Activated effector memory CD4-positive, alpha-beta T cell treated with anti-CD3 and anti-CD28 coated beads, Interleukin-2, amount 50 U/mL, for 16 hours (primary cell): Measurements from ENCODE around the gene ACP3.
"Not testable (repeated sequence)": the region's sequence is repeated elsewhere in the genome, so short reads cannot be mapped to it uniquely, and the experiment has no call there.

ENCODE experiments used
- DNase-seq: peaks from one replicate; pipeline ENCODE4 v3.0.0-alpha.2; 2020

Gene ACP3, protein sequence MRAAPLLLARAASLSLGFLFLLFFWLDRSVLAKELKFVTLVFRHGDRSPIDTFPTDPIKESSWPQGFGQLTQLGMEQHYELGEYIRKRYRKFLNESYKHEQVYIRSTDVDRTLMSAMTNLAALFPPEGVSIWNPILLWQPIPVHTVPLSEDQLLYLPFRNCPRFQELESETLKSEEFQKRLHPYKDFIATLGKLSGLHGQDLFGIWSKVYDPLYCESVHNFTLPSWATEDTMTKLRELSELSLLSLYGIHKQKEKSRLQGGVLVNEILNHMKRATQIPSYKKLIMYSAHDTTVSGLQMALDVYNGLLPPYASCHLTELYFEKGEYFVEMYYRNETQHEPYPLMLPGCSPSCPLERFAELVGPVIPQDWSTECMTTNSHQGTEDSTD

DNA sequence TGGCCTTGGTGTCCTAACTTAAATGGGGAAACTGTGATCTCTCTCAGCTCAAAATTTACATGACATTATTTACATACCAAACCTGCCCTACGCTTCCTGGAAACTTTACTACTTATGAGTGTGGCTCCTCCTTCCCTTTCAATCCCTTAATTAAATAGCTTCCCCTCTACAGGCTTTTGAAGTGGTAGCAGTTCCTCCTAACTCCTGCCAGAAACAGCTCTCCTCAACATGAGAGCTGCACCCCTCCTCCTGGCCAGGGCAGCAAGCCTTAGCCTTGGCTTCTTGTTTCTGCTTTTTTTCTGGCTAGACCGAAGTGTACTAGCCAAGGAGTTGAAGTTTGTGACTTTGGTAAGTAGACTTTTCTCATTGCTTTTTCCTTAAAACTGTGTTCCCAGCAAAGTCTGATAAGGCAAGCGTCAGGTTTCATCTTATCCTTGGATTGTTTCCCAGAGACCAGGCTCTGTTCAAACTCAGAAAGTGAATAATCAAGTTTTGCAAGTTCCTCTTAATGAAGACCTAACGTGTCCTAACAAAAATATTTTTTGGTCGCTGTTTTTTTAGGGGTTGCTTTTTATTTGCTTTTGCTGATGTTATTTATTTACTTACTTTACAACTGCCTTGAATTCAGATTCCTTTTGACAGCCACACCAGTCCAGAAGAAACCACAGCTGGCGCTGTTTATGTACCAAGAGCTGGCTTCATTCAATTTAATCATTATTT, at the start of gene ACP3:
Gene ACP3, plus strand, starts transcription at position 179 of the 720 bp plus-strand sequence. Its CDS starts 50 bp downstream, at position 229.
- DNase-seq, result no peak

DNA sequence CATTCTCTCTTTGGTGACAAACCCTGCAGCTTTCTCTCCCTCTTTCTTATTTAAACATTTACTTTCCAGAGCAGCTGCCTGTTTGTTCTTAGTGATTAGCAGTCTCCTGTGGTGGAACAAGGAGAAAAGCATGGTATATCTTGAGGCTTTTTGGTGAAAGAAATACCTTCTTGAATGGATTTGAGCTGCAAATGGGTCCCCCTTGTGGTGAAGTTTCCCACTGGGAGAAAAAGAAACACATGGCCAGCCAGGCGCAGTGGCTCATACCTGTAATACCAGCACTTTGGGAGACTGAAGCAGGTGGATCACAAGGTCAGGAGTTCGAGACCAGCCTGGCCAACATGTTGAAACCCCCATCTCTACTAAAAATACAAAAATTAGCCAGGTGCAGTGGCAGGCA, 48.3 kb upstream of the ACP3 start:
- no peak for DNase-seq

DNA sequence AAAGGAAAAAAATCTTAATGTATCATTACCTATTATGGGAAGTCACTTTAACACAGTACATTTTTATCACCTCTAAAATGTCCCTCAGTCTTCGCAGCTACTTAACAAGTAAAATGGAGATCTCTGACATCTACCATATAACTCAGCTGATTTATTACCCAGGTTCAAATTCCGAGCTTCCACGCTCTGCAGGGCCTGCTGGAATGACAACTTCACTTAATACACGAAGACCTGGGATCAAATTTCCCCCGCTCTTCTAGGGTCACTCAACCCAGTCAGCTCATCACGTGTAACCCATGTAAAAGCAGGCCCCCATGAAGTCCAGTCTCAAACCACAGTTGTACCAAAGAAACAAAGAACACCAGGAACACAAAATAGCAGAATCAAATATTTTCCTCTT, 44.2 kb upstream of the ACP3 start:
- no peak for DNase-seq

DNA sequence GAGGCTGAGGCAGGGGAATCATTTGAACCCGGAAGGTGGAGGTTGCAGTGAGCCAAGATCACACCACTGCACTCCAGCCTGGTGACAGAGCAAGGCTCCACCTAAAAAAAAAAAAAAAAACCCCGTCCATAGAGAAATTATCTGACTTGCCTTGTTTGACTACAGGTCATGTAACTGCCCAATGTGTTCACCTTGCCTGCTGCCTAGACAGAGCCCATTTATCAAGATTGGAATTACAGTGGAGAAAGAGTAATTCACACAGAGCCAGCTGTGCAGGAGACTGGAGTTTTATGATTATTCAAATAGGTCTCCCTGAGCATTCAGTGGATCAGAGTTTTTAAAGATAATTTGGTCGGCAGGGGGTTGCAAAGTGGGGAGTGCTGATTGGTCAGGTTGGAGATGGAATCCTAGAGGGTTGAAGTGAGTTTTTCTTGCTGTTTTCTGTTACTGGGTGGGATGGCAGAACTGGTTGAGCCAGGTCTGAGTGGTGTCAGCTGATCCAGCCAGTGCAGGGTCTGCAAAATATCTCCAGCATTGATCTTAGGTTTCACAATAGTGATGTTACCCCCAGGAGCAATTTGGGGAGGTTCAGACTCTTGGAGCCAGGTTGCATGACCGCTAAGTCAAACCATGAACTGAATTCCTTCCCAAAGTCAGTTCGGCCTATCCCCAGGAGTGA, 40.8 kb upstream of the ACP3 start:
- DNase-seq, result no peak

DNA sequence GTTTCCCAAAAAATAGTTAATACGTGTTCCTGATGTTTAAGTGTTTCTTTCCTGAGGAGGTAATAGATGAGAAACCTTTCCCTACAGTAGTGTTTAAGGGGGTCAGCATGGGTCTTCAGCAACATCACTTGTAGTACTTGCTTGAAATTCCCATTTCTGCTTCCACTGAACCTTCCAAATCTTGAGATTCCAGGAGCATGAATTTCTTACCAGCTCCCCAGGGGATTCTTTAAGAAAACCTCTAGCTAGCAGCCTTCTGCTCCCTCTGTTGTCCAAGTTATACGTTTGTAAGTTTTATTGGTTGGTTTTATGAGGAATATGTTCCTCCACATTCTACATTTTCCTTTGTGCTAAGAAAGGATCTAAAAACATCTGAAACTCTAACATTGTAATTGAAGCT, 38.2 kb upstream of the ACP3 start:
- no peak for DNase-seq

DNA sequence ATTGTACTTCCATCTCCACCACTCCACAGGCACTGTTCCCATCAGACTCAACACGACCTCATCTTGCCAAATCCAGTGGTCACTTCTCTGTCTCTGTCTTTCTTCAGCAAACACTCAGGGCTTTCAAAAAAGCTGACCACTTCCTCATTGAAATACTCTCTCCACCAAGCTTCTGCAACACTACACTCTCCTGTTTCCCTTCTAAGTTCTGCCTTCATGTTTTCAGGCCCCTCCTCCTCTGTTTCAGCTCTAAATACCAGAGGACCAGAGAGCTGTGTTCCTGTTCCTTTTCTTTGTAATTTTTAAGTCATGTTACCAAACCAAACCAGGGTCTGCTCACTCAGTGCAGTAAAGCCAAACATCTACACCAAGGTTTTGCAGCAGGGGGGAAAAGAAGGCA, 33.8 kb upstream of the ACP3 start:
- DNase-seq, result no peak

DNA sequence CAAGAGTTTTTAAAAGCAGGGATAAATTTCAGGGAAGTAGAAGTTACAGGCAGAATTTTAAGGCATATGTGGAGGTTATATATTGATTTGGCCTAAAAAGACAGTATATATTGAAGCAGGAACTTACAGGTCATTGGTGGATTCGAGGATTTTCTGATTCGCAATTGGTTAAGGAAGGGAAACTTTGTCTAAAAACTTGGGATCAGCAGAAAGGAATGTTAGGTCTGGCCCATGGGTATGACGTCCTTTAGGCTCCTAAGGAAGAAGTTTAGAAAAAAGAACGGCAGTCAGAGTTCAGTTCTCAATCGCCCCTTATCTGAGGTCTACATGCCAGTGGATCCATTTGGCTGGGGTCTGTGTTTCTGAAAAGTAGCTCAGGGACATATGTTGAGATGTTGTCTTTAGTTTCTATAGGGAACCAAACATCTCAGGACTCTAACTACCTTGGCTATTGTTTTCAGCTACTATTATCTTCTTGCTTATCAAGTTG, 33.2 kb upstream of the ACP3 start:
- DNase-seq, result no peak

DNA sequence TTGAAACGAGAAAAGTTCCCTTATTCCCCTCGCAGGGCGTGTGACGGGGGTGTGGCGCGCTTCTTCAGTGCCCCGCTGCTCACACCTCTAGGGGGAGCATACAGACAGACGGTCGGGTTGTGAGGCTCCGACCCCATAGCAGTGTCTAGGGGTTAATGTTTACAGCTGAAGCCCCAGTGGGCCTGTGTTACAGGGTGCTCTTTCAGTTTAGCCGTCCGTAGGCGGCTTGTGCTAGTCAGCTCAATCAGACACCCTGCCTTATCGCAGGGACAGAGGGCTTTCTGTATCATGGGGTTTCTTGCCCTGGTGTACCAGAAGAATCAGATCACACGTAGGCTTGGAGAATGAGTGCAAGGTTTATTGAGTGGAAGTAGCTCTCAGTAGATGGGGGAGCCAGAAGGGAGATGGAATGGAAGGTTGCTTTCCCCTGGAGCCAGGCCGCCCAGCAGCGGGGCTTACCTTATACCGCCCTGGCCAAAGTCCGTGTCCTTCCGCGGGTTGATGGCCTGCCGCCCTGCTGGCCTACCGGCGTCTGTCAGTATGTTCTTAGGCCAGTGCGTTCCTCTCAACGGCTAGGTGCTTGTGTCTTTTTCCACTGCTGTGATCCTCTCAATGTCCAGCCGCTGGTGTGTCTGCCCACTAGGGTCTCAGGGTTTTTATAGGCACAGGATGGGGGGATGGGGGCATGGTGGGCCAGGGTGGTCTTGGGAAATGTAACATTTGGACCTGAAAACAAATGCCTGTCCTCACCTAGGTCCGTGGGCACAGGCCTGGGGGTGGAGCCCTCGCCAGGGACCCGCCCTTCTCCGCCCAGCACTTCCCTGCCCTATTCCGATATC, 32.2 kb upstream of the ACP3 start:
- no peak for DNase-seq

DNA sequence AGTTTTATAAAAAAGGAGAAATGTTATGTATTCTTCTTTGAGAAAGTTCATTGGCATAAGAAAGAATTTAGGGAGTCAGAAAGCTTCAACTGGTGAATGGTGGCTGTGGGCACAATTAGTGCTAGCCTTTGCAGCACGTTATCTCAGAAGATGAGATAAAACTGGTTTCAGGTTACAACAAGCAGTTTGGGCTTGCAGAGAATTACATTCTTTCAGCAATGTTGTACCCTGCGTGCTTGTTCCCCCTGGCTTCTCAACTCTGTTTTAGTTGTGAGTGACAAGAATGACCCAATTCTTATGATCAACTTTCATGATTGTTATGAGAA, 31.6 kb upstream of the ACP3 start:
- no peak for DNase-seq

DNA sequence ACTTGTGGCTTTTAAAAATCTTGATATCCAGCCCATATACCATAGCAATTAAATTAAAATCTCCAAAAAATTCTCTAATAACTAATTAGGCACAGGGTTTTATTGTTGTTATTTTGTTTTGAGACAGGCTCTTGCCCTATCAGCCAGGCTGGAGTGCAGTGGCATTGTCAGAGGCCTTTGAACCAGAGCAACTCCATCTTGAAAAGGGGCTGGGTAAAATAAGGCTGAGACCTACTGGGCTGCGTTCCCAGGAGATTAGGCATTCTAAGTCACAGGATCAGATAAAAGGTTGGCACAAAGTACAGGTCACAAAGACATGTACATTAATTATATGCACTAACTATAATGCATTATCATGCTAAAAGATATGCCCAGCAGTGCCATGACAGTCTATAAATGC, 31.2 kb upstream of the ACP3 start:
- DNase-seq, result no peak

DNA sequence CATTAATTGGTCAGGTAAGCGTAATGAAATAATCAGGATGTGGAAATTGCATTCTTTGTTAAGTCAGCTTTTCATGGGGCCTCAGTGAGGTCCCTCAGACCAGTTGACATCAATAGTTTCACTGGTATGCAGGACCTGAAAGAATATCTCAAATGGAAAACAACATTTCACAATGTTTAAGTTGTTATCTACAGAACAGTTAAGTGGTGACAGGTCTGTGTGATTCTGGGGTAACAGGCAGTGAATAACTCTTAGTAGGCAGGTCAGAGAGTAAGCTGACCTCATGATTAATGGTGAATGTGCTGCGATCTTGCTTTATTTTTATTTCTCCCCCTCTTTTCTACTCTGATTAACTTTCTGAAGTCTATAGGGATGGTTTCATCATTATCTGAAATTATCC, 28.9 kb upstream of the ACP3 start:
- DNase-seq, result no peak

DNA sequence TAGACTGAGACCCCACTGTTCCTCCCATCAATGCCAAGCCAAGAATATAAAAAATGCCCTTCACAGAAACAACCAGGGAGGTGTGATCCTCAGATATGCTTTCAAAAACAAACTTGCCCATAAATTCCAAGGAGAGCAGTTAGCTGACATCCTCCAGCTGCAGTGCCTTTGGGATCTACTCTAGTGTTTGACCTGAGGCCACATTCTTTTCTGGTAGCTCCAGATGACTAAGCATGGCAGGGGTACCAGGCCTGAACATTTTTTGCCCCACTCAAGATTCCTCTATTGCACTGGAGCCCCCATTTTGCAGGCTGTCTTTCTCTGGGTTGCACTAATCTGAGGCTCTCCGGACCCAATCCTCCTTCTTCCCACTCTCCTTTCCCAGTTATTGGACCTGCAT, 27.9 kb upstream of the ACP3 start:
- no peak for DNase-seq

DNA sequence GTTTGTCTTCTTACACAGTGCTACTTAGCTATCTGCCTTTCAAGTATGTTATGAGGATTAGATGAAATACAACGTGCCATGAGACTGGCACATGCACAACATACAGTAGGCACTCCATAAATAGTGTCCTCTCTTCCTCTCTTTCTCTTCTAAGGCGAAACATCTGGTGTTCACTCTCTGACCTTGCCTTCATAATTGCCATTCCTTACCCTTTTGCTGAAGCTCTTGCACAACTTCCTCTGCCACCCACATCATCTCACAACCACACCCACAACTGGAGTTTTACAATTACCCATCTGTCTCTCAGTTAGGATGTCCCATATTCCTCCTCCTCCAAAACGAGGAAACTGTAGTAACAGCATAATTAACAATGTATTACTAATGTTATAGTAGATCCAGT, 26.4 kb upstream of the ACP3 start:
- DNase-seq, result no peak

DNA sequence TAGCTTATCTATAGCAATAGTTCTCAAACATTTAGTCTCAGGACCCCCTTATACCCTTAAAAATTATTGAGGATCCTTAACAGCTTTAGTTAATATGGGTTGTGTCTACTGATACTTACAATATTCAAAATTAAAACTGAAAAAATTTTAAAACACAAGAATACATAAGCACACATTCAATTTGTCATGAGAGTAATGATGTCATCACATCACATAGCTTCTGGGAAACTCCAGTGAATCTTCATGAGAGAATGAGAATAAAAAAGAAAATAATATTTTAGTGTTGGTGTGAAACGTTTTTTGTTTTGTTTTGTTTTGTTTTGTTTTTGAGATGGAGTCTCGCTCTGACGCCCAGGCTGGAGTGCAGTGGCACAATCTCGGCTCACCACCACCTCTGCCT, 25.2 kb upstream of the ACP3 start:
- no peak for DNase-seq

DNA sequence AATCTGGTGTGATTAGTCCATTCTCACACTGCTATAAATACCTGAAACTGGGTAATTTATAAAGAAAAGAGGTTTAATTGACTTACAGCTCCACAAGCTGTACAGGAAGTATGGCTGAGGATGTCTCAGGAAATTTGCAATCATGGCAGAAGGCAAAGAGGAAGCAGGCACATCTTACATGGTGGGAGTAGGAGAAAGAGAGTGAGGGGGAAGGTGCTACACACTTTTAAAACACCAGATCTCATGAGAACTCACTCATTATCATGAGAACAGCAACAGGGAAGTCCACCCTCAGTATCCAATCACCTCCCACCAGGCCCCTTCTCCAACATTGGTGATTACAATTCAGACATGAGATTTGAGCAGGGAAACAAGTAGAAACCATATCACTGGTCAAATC, 24.0 kb upstream of the ACP3 start:
- DNase-seq, result no peak

DNA sequence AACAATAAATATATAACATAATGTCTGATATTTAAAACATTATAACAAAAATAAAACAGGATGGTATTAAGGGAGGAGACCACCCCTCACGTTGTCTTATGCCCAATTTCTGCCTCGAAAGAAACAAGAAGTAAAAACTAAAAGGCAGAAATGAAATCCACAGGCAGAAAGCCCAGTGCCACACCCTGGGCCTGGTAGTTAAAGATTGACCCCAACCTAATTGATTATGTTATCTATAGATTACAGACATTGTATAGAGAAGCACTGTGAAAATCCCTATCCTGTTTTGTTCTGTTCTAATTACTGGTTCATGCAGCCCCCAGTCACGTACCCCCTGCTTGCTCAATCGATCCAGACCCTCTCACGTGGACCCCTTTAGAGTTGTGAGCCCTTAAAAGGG, 22.3 kb upstream of the ACP3 start:
- no peak for DNase-seq

DNA sequence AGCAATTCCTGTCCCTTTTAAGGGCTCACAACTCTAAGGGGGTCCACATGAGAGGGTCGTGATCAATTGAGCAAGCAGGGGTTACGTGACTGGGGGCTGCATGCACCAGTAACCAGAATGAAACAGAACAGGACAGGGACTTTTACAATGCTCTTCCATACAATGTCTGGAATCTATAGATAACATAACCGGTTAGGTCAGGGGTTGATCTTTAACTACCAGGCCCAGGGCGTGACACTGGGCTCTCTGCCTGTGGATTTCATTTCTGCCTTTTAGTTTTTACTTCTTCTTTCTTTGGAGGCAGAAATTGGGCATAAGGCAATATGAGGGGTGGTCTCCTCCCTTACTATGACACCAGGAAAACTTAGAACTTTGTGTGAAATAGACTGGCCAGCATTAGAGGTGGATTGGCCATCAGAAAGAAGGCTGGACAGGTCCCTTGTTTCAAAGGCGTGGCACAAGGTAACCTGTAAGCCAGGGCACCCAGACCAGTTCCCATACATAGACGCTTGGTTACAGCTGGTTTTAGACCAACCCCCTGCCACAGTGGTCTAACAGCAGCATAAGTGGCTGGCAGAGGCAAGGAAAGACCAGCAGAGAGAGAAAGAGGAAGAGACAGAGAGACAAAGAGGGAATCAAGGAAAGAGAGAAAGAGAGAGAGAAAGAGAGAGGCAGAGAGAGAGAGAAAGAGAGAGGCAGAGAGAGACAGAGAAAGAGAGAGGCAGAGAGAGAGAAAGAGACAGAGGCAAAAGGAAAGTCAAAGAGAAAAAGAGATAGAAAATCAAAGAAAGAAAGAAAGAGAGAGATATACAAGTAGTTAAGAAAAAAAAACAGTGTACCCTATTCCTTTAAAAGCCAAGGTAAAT, 13.6 kb upstream of the ACP3 start:
- DNase-seq, result not testable (repeated sequence)

DNA sequence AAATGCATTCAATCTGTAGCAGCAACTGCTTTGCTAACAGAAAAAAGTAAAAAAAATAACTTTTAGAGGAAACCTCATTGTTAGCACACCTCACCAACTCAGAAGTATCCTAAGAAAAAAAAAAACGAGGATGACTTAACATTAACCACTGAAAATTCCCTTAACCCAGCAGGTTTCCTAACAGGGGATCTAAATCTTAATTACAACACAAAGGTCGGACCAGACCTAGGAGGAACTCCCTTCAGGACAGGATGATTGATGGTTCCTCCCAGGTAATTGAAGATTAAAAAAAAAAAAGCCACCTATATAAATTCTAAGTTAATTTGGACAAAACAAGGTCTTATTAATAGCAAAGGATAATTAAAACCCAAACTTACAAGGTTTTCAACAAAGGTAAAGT, 12.9 kb upstream of the ACP3 start:
- DNase-seq, result not testable (repeated sequence)

DNA sequence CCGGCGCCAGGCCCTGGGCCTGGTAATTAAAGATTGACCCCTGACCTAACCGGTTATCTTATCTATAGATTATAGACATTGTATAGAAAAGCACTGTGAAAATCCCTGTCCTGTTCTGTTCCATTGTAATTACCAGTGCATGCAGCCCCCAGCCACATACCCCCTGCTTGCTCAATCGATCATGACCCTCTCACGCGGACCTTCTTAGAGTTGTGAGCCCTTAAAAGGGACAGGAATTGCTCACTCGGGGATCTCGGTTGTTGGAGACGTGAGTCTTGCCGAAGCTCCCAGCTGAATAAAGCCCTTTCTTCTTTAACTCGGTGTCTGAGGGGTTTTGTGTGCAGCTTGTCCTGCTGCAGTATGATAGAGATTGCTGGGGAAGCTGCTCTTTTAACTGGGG, 7.2 kb upstream of the ACP3 start:
- DNase-seq, result not testable (repeated sequence)

DNA sequence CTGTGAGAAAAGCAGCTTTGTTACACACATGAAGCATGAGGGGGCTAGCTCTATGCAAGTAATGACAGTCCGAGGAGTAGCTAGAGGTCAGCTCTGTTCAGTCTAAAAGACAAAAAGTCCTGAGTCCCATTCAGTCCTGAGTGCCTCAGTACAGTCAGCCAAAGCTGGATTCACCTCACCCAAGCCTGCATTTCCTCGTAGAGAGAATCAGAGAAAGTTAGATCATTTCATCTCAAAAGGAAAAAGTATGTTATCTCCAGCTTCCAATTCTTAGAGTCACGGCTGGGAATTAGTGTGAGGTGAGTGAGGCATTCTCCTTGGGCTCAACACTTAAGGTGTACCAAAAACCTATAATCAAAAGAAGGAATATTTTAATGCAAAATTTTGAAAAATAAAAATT, 5.9 kb upstream of the ACP3 start:
- no peak for DNase-seq

DNA sequence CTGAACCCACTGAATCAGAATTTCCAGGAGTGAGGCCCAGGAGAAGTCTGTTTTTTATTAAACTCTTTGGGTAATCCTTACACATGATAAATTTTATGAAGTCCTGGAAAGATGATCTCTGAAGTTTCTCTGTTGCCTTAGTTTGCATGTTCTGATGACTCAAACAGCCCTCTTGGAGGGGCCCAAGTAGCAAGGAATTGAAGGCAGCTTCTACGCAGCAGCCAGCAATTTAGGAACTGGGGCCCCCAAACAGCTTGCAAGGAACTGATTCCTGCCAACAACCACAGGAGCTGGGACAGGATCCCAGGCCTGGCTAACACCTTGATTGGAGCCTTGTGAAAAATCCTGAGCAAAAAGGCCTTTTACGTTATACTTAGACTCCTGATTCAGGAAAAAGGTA, 5.4 kb upstream of the ACP3 start:
- no peak for DNase-seq

DNA sequence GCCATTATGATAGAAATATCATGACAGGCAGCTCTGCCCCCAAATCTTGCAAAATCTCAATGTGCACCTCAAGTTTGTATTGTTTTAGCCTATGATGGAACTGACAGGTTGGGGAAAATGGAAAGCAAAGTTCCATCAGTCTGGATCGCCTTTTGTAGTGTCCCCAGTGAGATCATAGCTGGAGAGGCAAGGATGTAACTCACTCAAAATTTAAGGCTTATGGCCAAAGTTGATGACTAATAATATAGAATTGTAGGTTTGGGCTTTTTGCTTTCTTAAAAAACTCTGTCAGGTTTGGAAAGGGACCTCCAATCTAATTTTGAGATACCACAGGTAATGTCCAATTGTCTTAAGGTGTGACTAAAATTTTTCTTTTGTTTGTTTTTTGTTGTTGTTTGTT, 1.4 kb upstream of the ACP3 start:
- no peak for DNase-seq
